HCT116 (cell line): Measurements from ENCODE around the gene GPC1. TPM values are rescaled to one million over a fixed set of nuclear protein-coding genes. Genes with fewer than 3 reads are reported as not detected.

Experiments
- ATAC-seq: fragments of 200-7000 bp; cut with Tn5 transposase; 2 replicates; pipeline ENCODE4 v1.9.1; 2020; ENCODE audit warnings: mild to moderate bottlenecking, moderate library complexity
- BruUV-seq: library from RNA; stranded (reverse); fragments of 400-500 nt; replicated peaks from 2 replicates; lab custom pipeline; 2021; lab: Mats Ljungman, UMichigan
- CTCF ChIA-PET: fragments of 300-600 bp; sonication (Branson Sonifier 250); formaldehyde crosslinking; loops from one replicate; lab custom pipeline; 2021; ENCODE audit warnings: antibody characterized with exemption; lab: Charles Lee
- POLR2A ChIA-PET: fragments of 300-600, 350-600 bp; sonication (Branson Sonifier 250); formaldehyde crosslinking; loops from one replicate; lab custom pipeline; 2021; ENCODE audit warnings: antibody characterized with exemption; lab: Charles Lee
- RAD21 ChIA-PET, 2 experiments: fragments of 300-600 bp; sonication (Branson Sonifier 250); formaldehyde crosslinking; loops; one replicate each; lab custom pipeline; 2023; ENCODE audit warnings: low total read pairs in 2 of 2; ENCODE audit not compliant: uncharacterized antibody in 2 of 2, unreplicated experiment in 2 of 2, low non-redundant PET in 1 of 2; lab: Charles Lee
- DNase-seq: peaks from one replicate; pipeline ENCODE4 v3.0.0-alpha.2; 2010; ENCODE audit warnings: low read depth, low spot score
- H2AFZ ChIP-seq: fragments of 200-600 bp; shearing (Covaris generic), sonication (generic); 2 replicates; pipeline ENCODE4 v1.6.1; 2017; ENCODE audit warnings: low read depth, mixed run types, mixed read lengths, antibody characterized with exemption, low read length; ENCODE audit not compliant: poor library complexity, severe bottlenecking
- H3K27ac ChIP-seq: 2 replicates; pipeline ENCODE4 v1.5.1; 2012; ENCODE audit warnings: low read depth, low read length
- H3K27me3 ChIP-seq: fragments of 200-600 bp; sonication (generic); 2 replicates; pipeline ENCODE4 v1.6.1; 2016; ENCODE audit warnings: mixed run types, low read length, mixed read lengths; ENCODE audit not compliant: insufficient read depth
- H3K36me3 ChIP-seq, 2 experiments: fragments of 200-500 bp in 1 of 2; fragments of 200-600 bp in 1 of 2; sonication (Bioruptor generic) in 1 of 2; sonication (generic) in 1 of 2; 2 replicates each; pipeline versions ENCODE4 v1.5.1 to v1.6.1; 2014 to 2016; ENCODE audit warnings: low read length in 2 of 2, inconsistent platforms in 1 of 2, mixed read lengths in 1 of 2, mixed run types in 1 of 2; ENCODE audit not compliant: insufficient read depth in 2 of 2, control insufficient read depth in 1 of 2
- H3K4me1 ChIP-seq, 2 experiments: fragments of 200-600 bp in 1 of 2; sonication (generic) in 1 of 2; 2 replicates each; pipeline versions ENCODE4 v1.5.1 to v1.6.1; 2012 to 2017; ENCODE audit warnings: low read length in 2 of 2, inconsistent platforms in 1 of 2, mild to moderate bottlenecking in 1 of 2, mixed read lengths in 1 of 2, mixed run types in 1 of 2, moderate library complexity in 1 of 2; ENCODE audit not compliant: insufficient read depth in 2 of 2, control insufficient read depth in 1 of 2
- H3K4me2 ChIP-seq: fragments of 200-600 bp; sonication (generic); 2 replicates; pipeline ENCODE4 v1.6.1; 2017; ENCODE audit warnings: mixed run types, low read length, mixed read lengths
- H3K4me3 ChIP-seq, 2 experiments: fragments of 200-600 bp in 1 of 2; sonication (generic) in 1 of 2; replicated peaks in 1 of 2; 2 replicates each; pipeline ENCODE4 v1.5.1; 2011 to 2016; ENCODE audit warnings: low read length in 2 of 2, control low read depth in 1 of 2, low read depth in 1 of 2, mild to moderate bottlenecking in 1 of 2, mixed read lengths in 1 of 2, mixed run types in 1 of 2
- H3K79me2 ChIP-seq: fragments of 200-600 bp; sonication (generic); 2 replicates; pipeline ENCODE4 v1.6.1; 2017; ENCODE audit warnings: mild to moderate bottlenecking, mixed run types, low read length, moderate library complexity, mixed read lengths; ENCODE audit not compliant: insufficient read depth
- H3K9ac ChIP-seq: fragments of 200-600 bp; sonication (generic); 2 replicates; pipeline ENCODE4 v1.6.1; 2016; ENCODE audit warnings: low read length, mixed read lengths
- H3K9me2 ChIP-seq: fragments of 200-600 bp; sonication (generic), shearing (Covaris generic); 2 replicates; pipeline ENCODE4 v1.6.1; 2017; ENCODE audit warnings: mixed run types, mild to moderate bottlenecking, moderate library complexity; ENCODE audit not compliant: insufficient read depth
- H3K9me3 ChIP-seq, 2 experiments: fragments of 200-500 bp in 1 of 2; fragments of 200-600 bp in 1 of 2; sonication (Bioruptor generic) in 1 of 2; sonication (generic) in 1 of 2; 2 replicates each; pipeline ENCODE4 v1.6.1; 2014 to 2017; ENCODE audit warnings: low read length in 2 of 2, mixed read lengths in 2 of 2, inconsistent platforms in 1 of 2, low read depth in 1 of 2, mild to moderate bottlenecking in 1 of 2, mixed run types in 1 of 2, moderate library complexity in 1 of 2; ENCODE audit not compliant: control insufficient read depth in 1 of 2, insufficient read depth in 1 of 2
- H4K20me1 ChIP-seq: fragments of 200-600 bp; sonication (generic), shearing (Covaris generic); 2 replicates; pipeline ENCODE4 v1.6.1; 2017; ENCODE audit warnings: mixed run types, mild to moderate bottlenecking, moderate library complexity; ENCODE audit not compliant: insufficient read depth
- CBX3 ChIP-seq: IDR thresholded peaks from 2 replicates; pipeline ENCODE4 v1.6.1; 2012; ENCODE audit warnings: low read depth
- EGR1 ChIP-seq: IDR thresholded peaks from 2 replicates; pipeline ENCODE4 v1.6.1; 2012; ENCODE audit warnings: low read depth
- FOSL1 ChIP-seq: IDR thresholded peaks from 2 replicates; pipeline ENCODE4 v1.6.1; 2012; ENCODE audit warnings: low read depth
- POLR2A ChIP-seq: IDR thresholded peaks from 2 replicates; pipeline ENCODE4 v1.7.0; 2011; ENCODE audit warnings: borderline replicate concordance; ENCODE audit not compliant: insufficient read depth, insufficient read length; ENCODE audit errors: extremely low read depth
- POLR2AphosphoS5 ChIP-seq: IDR thresholded peaks from 2 replicates; pipeline ENCODE4 v1.6.1; 2011; ENCODE audit warnings: mild to moderate bottlenecking, low read depth, low read length, moderate library complexity
- SRF ChIP-seq: IDR thresholded peaks from 2 replicates; pipeline ENCODE4 v1.6.1; 2012; ENCODE audit warnings: low read depth
- TCF7L2 ChIP-seq: IDR thresholded peaks from 2 replicates; pipeline ENCODE4 v1.7.0; 2011; ENCODE audit warnings: borderline replicate concordance, inconsistent platforms; ENCODE audit not compliant: insufficient read depth, insufficient read length; ENCODE audit errors: extremely low read depth
- ZFX ChIP-seq: fragments of 450-650 bp; IDR thresholded peaks from 2 replicates; pipeline ENCODE4 v1.6.1; 2017
- ZNF274 ChIP-seq: fragments of 200-500 bp; sonication (Bioruptor generic); IDR thresholded peaks from 2 replicates; pipeline ENCODE4 v1.6.1; 2014; ENCODE audit warnings: mild to moderate bottlenecking, low read depth, low read length, inconsistent platforms
- intact Hi-C: fragments of 100-400 bp; cut with micrococcal nuclease; formaldehyde crosslinking; loops from 2 replicates; pipeline ENCODE4 v1.10.0; 2022
- total RNA-seq: library from RNA; stranded (reverse); gene quantifications from one replicate; pipeline ENCODE4 v1.2.1, GENCODE V29; 2021; ENCODE audit not compliant: unreplicated experiment
- TF ChIP-seq, protein P1 (sequence below), 3 experiments: fragments of 200-600 bp in 1 of 3; sonication (generic) in 1 of 3; IDR thresholded peaks in 2 of 3; conservative IDR thresholded peaks in 1 of 3; 2 replicates each; pipeline ENCODE4 v1.5.1; 2012 to 2017; ENCODE audit warnings: low read depth in 2 of 3, low read length in 2 of 3, antibody characterized with exemption in 1 of 3, borderline replicate concordance in 1 of 3, control low read depth in 1 of 3, mild to moderate bottlenecking in 1 of 3, mixed read lengths in 1 of 3, mixed run types in 1 of 3, moderate library complexity in 1 of 3; ENCODE audit not compliant: insufficient read depth in 1 of 3

Gene GPC1
- total RNA-seq, 1 experiment from 2014 or later = 79.1 TPM

DNA sequence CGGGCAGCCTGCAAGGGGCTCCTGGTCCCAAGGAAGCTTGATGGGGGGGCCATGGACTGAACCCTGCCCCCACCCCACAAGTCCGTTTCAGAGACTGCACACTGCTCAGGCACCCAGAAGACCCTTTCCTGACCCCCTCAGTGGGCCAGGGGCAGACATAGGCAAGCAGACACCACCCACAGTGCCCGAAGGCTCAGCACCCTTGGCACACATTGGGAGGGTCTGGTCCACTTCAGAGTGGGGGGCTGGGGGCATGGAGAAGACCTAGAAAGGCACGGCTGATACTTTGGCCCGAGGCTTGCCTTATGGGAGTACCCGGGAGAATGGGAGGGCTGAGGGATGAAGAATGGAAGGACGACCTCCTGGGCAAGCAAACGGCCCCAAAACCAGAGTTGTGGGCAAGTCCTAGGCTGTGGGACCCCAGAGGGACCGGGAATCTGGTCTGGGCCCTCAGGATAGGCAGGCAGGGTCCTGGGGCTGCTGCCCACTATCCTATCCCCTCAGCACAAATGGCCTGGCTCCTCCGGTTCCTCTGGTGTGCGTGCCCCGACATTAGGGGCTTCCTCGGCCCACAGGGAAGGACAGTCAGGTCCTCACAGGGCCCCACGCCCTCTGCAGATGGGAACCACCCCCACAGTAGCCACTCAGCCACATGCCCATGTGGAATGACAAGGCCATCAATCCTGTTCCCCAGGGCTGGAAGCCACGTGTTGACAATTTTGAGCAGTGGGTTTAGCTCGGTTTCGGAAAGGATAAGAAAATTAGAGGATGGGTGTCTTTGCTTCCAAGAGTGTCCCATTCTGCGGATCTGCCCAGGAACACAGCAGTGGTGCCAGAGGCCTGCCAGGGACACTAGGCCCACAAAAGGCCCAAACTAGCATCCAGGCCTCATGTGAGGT is 15.0 kb upstream of the GPC1 start:
- POLR2A ChIA-PET = no interaction called here
- no peak for ATAC-seq

DNA sequence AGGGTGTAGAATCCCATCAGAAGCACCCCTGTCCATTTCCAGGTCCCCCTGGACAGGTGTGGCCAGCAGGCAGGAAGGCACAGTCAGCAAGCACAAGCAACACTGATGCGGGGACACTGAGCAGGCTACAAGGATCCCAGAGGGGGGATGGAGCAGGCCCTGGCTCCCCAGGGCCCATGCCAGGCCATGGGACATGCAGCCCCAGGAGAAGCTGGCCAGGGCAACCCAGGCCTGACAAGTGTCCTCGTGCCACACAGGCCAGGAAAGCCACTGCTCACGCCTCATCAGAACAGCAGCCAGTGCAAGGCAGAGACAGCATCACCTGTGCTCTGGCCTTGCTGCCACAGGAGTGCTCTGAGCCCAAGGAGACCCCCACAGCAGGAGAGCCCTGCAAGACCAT is 14.1 kb upstream of the GPC1 start:
- DNase-seq = no peak
- ChIA-PET RAD21 (no interaction called here), CTCF (no interaction called here), POLR2A (no interaction called here)
- Histone ChIP-seq H3K4me2 (no peak overlapping the region), H3K4me1 (no peaks in the 10 kb centered on the region), H3K9me2 (no peaks in the 10 kb centered on the region), H3K27ac (no peak overlapping the region), H3K27me3 (no peaks in the 10 kb centered on the region), H2AFZ (no peak overlapping the region), H3K9me3 (peaks cover 11 to 26% of the 10 kb centered on the region in 2 experiments; a peak in 2 of 4 replicates), H3K4me3 (no peak overlapping the region), H3K36me3 (no peaks in the 10 kb centered on the region)
- BruUV-seq = no TSS peak
- ATAC-seq = no peak
- no peak for TF ChIP-seq POLR2A
- no peak for TF ChIP-seq EGR1
- TF ChIP-seq ZNF274 = no peak
- no peak for TF ChIP-seq TCF7L2
- TF ChIP-seq POLR2AphosphoS5 = no peak
- TF ChIP-seq, all 23 proteins: peak for 0
- H3K9ac ChIP-seq = no peak overlapping the region
- no peaks in the 10 kb centered on the region for H3K79me2 ChIP-seq
- no peaks in the 10 kb centered on the region for H4K20me1 ChIP-seq
- intact Hi-C loops = no loop called here

More for the DNA sequence above, 15.0 kb upstream of the GPC1 start:
- H3K4me1 ChIP-seq = no peaks in the 10 kb centered on the region
- no peaks in the 10 kb centered on the region for H3K9me2 ChIP-seq
- H3K9ac ChIP-seq = no peak overlapping the region
- RAD21 ChIA-PET = no interaction called here
- no peak overlapping the region for H3K27ac ChIP-seq
- H3K4me2 ChIP-seq = no peak overlapping the region
- TF ChIP-seq FOSL1 = no peak
- TF ChIP-seq, protein P1, sequence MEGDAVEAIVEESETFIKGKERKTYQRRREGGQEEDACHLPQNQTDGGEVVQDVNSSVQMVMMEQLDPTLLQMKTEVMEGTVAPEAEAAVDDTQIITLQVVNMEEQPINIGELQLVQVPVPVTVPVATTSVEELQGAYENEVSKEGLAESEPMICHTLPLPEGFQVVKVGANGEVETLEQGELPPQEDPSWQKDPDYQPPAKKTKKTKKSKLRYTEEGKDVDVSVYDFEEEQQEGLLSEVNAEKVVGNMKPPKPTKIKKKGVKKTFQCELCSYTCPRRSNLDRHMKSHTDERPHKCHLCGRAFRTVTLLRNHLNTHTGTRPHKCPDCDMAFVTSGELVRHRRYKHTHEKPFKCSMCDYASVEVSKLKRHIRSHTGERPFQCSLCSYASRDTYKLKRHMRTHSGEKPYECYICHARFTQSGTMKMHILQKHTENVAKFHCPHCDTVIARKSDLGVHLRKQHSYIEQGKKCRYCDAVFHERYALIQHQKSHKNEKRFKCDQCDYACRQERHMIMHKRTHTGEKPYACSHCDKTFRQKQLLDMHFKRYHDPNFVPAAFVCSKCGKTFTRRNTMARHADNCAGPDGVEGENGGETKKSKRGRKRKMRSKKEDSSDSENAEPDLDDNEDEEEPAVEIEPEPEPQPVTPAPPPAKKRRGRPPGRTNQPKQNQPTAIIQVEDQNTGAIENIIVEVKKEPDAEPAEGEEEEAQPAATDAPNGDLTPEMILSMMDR (IDR thresholded peaks at IDR 0.05 in 2 of 3, conservative IDR thresholded peaks at IDR 0.05 in 1 of 3; ENCODE audit: borderline replicate concordance in 1 of 3, insufficient read depth in 1 of 3, low read depth in 2 of 3, low read length in 2 of 3) = no peak
- TF ChIP-seq ZFX = no peak
- no peak for TF ChIP-seq SRF
- no peak for TF ChIP-seq CBX3
- no peak overlapping the region for H3K4me3 ChIP-seq
- intact Hi-C loops = no loop called here
- no TSS peak for BruUV-seq
- no peaks in the 10 kb centered on the region for H4K20me1 ChIP-seq
- H3K27me3 ChIP-seq = no peaks in the 10 kb centered on the region
- no peaks in the 10 kb centered on the region for H3K36me3 ChIP-seq
- no peak overlapping the region for H2AFZ ChIP-seq
- peaks cover 11 to 26% of the 10 kb centered on the region in 2 experiments; a peak in 2 of 4 replicates for H3K9me3 ChIP-seq
- no peaks in the 10 kb centered on the region for H3K79me2 ChIP-seq
- CTCF ChIA-PET = no interaction called here
- no peak for DNase-seq
